DLD1 (cell line): ENCODE measurements around the gene ATP11A.

ENCODE experiments used
- in situ Hi-C: cut with HindIII; loops from 2 replicates; pipeline ENCODE4 v1.10.0; 2017; ENCODE audit warnings: low sequenced_read_pairs

Gene ATP11A

GRCh38 chr13:112917056-112917664 lies 227.3 kb downstream of the ATP11A start:
- in situ Hi-C loops: no loop called here

- in situ Hi-C loops: no loop called here
Measured at GRCh38 chr13:112917737-112918136, 227.9 kb downstream of the ATP11A start.

- in situ Hi-C loops: no loop called here
Measured at GRCh38 chr13:112918266-112918665, 228.4 kb downstream of the ATP11A start.

DNA sequence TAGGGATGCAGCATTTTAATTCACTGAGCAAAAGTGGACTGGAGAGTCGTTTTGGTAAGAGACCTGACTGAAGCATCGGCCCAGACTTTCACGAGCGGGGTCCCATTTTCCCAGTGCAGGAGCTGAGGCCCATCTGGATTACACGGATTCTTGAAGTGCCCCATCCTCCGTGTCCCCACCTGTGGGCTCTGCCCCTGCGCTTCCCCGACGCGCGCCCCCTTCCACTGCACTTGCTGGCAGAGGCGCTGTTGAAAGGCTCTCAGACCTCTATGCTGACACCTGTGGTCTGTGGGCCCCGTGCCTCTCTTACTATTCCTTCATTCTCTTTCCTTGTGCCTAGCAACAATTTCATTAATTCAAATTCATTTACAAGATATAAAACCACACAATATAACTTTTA lies 228.9 kb downstream of the ATP11A start:
- in situ Hi-C loops: no loop called here

DNA sequence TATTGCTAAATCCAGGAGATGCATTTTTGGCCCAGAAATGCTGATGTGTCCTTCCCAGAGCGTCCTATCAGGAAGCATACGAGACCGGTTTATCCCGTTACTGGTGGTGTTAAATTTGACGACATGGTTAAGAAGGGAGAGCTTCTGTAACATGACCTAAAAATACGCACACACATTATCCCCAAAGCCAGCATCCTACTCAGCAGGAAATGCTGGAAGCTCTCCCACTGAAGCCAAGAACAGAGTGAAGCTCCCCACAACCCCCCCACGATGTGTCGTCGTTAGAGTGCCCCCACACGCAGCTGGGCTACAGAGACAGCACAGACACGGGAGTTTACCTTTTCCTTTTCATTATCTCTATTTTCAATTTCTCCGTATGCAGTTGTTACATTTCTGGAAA lies 234.1 kb downstream of the ATP11A start:
- in situ Hi-C loops: no loop called here

- in situ Hi-C loops: no loop called here
Measured at GRCh38 chr13:112924365-112924764, 234.5 kb downstream of the ATP11A start.

- in situ Hi-C loops: no loop called here
Measured at GRCh38 chr13:112926003-112926402, 236.2 kb downstream of the ATP11A start.

GRCh38 chr13:112926993-112927392 lies 237.2 kb downstream of the ATP11A start:
- in situ Hi-C loops: no loop called here

DNA sequence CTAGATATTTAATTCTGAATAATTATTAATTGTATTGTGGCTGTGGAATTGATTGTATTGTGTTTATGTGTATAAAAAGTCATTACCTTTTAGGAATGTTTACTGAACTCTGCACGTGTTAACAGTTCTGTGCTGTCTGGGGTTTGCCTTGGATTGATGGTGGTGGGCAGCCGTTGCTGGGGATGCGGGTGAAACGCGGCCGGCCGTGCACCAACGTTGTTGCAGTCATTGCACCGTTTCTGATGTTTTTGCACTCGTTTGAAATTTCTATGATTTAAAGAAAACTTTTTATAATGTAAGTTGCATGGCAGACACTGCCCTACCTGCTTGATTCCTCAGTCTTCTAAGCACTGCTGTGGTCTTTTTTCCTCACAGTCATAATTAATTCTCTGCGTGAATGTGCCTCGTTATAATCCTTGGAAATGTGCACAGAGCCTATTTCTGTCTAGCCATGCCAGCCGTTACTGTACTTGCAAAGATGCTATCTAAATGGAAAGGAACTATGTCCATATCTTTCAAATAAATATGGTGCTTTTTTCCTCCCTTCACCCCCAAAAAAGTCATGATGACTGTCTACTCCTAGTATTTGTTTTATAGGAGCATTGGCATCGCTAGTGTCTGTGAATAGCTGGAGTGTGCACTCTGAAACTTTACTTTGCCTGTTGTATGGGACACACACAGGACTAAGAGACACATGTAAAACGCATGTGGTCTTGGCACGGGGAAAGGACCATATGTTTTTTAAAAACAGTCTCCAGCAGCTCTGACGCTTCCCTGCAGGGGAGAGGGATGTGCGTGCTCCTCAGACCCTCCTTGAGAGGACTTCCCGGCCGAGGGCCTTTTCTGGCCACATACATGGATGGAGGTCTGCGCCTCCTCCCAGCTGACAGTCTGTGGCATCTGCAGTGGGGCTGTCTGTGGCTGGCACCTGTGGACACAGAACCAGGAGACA lies 238.5 kb downstream of the ATP11A start:
- in situ Hi-C loops: no loop called here

DNA sequence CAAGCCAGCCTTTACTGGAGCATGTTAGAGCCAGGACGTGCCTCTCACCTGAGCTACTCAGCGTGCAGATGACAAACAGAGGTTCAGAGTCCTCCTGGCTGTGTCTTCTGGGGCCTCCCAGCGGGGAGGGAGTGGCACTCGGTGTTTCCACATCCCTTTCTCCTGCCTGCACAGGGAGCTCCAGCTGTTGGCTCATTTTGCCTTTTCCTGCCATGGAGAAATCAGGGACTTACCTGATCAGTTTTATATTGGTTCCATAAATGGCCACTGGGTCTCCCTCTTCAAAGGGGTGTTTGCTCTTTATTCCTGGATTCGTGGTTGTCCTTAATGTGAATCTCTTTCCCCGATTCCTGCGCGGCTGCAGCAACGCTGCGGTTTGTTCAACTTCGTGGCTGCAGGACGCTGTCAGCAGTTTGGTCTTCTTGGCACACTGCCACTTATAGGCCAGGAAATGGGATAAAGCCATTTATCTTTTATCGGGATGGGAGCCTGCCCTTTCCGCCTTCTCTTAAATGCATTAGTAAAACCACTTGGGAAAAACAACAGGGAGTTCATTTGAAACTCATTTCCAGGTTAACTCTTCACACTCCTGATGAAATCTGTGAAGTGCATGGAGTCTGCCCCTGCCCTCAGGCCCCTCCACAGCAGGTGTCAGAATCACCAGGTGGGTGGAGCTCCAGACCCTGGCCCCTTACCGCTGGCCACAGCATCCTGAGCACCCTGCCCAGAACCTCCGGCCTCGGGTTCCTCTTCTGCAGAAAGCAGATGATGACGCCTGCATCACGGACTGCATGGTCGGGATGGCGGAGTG lies 239.3 kb downstream of the ATP11A start:
- in situ Hi-C loops: no loop called here

DNA sequence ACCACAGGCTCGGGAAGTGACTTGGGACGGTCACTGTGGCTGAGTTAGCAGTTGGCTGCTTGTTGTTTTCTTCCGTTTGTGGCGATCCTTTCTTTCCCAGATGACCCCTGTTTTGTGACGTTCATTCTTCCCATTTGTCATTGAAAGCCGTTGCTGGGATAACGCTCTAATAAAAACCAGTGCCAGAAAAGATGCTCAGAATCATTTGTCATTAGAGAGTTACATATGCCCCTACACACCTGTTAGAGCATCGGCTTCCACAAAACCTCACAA lies 239.9 kb downstream of the ATP11A start:
- in situ Hi-C loops: no loop called here

- in situ Hi-C loops: no loop called here
Measured at GRCh38 chr13:112930192-112930591, 240.4 kb downstream of the ATP11A start.

DNA sequence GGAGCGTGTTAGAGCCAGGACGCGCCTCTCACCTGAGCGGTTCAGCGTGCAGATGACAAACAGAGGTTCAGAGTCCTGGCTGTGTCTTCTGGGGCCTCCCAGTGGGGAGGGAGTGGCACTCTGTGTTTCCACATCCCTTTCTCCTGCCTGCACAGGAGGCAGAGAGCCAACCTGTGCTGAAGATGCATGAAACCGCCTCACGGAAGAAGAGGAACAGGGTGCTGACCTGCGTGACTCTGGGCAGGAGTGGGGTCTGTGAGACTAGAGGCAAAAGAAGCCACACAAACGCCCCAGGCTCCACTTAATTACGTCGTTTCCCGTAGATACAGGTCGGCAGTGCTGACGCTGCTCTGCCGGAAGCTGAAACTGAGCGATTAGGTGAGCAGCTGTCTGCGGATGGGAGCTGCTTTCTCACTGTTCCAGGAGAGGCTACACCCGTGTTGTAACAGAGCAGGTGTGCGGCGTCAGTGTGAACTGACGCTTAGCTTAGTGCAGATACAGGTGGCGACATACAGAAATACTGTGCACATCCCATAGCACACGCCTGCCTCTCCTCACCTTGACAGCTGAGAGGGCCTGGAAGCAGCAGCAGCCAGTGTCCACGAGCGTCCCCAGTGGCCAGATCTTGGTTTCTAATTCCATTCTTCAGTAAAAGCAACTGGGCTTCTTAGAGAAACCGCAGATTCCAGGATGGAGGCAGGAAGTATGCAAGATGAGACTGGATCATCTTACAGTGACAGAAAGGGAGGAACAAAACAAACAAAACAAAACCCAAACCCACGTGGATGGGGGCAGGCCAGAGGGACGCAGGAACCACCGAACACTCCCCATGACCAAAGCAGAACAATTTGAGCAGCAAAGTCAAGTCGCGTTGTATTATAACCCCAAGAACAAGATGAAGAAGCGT lies 241.4 kb downstream of the ATP11A start:
- in situ Hi-C loops: no loop called here

GRCh38 chr13:112932971-112933370 lies 243.1 kb downstream of the ATP11A start:
- in situ Hi-C loops: no loop called here

DNA sequence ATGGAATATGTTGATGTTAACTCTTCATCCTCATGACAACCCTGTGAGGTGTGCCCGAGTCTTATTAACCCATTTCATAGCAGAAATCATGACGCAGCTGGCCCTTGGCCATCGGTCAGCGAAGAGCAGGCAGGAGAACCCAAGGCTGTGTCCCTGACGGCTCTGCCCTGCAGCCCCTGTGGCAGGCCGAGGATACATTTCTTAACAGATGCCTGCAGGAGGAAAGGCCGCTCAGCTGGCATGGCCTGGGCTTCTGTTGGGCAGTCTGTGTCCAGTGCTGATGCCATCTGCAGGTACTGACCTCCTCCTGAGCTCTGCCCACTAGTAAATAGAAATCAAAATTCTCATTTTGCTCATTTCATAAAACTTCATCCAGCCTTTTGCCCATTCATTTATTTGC lies 243.8 kb downstream of the ATP11A start:
- in situ Hi-C loops: no loop called here

DNA sequence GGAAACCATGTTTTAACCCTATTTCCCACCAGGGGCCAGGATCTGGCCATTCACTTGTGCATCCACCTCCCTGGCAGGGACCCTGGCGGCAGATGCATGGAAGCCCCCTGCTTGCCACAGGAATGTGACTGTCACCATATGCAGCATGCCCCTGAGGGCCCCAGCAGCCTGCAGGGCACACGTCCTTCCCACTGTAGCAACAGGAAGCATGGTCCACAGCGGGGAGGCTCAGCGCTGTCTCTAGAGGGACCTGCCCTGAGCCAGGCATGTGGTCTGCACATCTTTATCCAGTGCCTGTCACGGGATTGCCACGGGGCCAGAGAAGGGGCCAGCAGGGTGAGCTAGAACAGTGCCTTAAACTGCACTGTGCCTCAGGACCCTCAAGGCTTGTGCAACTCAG lies 244.2 kb downstream of the ATP11A start:
- in situ Hi-C loops: no loop called here
